ENCODE results near the gene CD53.

CD53 gene

DNA sequence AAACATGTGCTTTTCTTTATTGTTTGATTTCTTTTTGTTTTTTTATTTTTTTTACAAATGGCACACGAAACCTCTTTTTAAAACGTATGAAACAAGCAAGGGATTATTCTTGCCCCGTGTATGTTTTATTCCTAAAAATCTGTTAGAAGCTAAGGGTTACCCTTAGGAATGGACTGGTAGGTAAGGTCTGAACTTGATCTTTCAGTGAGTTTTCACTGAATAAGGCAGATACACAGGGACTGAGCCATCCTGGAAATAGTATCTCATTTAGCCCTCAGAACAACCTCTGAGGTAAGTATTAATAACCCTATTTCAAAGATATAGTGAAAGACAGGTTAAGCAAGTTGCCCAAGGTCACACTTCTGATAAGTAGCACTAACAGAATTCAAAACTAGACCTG, 6.0 kb downstream of the CD53 start:
- H3K9me3 ChIP-seq (ENCODE audit: control insufficient read depth, low read length), result no peaks in the 10 kb centered on the region
- no peak overlapping the region for H2AK5ac ChIP-seq (ENCODE audit: low read length, severe bottlenecking)
- H3K18ac ChIP-seq (ENCODE audit: low read depth in 1 of 2, low read length in 2 of 2), result no peak overlapping the region
- no peak overlapping the region for H2BK12ac ChIP-seq (ENCODE audit: low read length in 2 of 2)
- no peak overlapping the region for H3K27ac ChIP-seq (ENCODE audit: low read length, poor library complexity, severe bottlenecking)
- H2BK15ac ChIP-seq (ENCODE audit: low read depth, poor library complexity, severe bottlenecking), result no peak overlapping the region
- no peak overlapping the region for H3K23ac ChIP-seq (ENCODE audit: low read length in 2 of 2)
- H3K14ac ChIP-seq (ENCODE audit: low read length in 2 of 2), result no peak overlapping the region
- no peak overlapping the region for H2BK5ac ChIP-seq (ENCODE audit: low read depth, low read length, poor library complexity, severe bottlenecking)
- no peaks in the 10 kb centered on the region for H3K36me3 ChIP-seq (ENCODE audit: control insufficient read depth in 1 of 2, insufficient read depth in 2 of 2, low read depth in 1 of 2, low read length in 2 of 2)
- H2AFZ ChIP-seq (ENCODE audit: low read depth, low read length), result no peak overlapping the region
- H2BK120ac ChIP-seq (ENCODE audit: low read depth, low read length), result no peak overlapping the region
- H3K9ac ChIP-seq (ENCODE audit: low read length), result no peak overlapping the region
- H3K4ac ChIP-seq (ENCODE audit: low read depth in 1 of 2, low read length in 2 of 2), result no peak overlapping the region
- H3K4me1 ChIP-seq (ENCODE audit: control insufficient read depth, insufficient read depth, low read depth, low read length), result no peaks in the 10 kb centered on the region
- WGBS, result 85% methylated on average over 3 of the region's 3 CpGs
- no peak overlapping the region for H3K4me2 ChIP-seq (ENCODE audit: low read length, poor library complexity, severe bottlenecking)
- no peaks in the 10 kb centered on the region for H3K27me3 ChIP-seq (ENCODE audit: control insufficient read depth in 1 of 2, insufficient read depth in 1 of 2, low read length in 2 of 2)
- no peak overlapping the region for H4K91ac ChIP-seq (ENCODE audit: low read length)
- no peak overlapping the region for H3K4me3 ChIP-seq (ENCODE audit: insufficient read depth in 1 of 2, low read depth in 1 of 2, low read length in 2 of 2)
- no peak for DNase-seq
- no peak overlapping the region for H4K8ac ChIP-seq (ENCODE audit: low read length)
- no peaks in the 10 kb centered on the region for H3K79me1 ChIP-seq (replicated peaks; ENCODE audit: low read length, poor library complexity, severe bottlenecking)

DNA sequence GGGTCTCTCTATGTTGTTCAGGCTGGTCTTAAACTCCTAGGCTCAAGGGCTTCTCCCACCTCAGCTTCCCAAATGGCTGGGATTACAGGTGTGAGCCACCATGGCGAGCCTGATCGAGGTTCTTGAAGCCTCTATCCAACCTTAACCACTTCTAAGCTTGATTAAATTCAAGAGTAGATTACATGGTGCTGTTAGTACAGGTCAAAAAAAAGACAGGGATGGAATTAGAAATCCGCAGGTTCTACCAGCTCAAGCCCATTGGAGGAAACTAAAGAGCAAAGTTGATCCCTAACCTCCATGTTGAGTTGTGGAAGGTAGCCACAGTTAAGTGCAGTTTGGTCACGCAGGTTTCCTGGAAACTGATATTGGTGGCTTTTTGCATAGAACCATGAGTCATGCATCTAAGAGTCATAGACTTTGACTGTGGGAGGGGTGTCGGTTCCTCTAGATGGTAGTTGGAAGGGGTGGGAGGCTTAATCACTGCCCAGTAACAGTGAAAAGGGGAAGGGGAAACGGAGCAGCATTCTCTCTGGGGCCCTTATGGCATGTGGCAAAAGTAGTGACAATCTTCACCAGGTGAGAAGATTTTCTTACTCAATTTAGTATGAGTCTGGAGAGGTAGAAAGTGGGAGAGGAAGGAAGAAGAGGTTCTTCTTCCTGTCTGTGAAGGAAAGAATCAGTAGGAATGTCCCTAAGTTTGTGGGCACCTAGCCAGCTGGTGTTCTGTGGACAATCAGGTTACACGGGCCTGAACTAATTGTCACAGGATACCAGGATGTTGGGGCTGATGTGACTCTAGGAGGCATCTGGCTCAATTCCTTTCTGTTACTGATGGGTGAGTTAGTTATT, 7.0 kb downstream of the CD53 start:
- Histone ChIP-seq H3K27ac (ENCODE audit: low read length, poor library complexity, severe bottlenecking) (no peak overlapping the region), H2AFZ (ENCODE audit: low read depth, low read length) (no peak overlapping the region), H3K79me1 (replicated peaks; ENCODE audit: low read length, poor library complexity, severe bottlenecking) (no peaks in the 10 kb centered on the region), H4K8ac (ENCODE audit: low read length) (no peak overlapping the region), H3K18ac (ENCODE audit: low read depth in 1 of 2, low read length in 2 of 2) (no peak overlapping the region), H3K4me1 (ENCODE audit: control insufficient read depth, insufficient read depth, low read depth, low read length) (no peaks in the 10 kb centered on the region), H4K91ac (ENCODE audit: low read length) (no peak overlapping the region), H2BK15ac (ENCODE audit: low read depth, poor library complexity, severe bottlenecking) (no peak overlapping the region), H3K9ac (ENCODE audit: low read length) (no peak overlapping the region), H2BK120ac (ENCODE audit: low read depth, low read length) (no peak overlapping the region), H2BK12ac (ENCODE audit: low read length in 2 of 2) (no peak overlapping the region), H3K27me3 (ENCODE audit: control insufficient read depth in 1 of 2, insufficient read depth in 1 of 2, low read length in 2 of 2) (no peaks in the 10 kb centered on the region), H3K9me3 (ENCODE audit: control insufficient read depth, low read length) (no peaks in the 10 kb centered on the region), H3K4ac (ENCODE audit: low read depth in 1 of 2, low read length in 2 of 2) (no peak overlapping the region), H3K14ac (ENCODE audit: low read length in 2 of 2) (no peak overlapping the region), H3K4me3 (ENCODE audit: insufficient read depth in 1 of 2, low read depth in 1 of 2, low read length in 2 of 2) (no peak overlapping the region), H3K4me2 (ENCODE audit: low read length, poor library complexity, severe bottlenecking) (no peak overlapping the region), H3K23ac (ENCODE audit: low read length in 2 of 2) (no peak overlapping the region), H3K36me3 (ENCODE audit: control insufficient read depth in 1 of 2, insufficient read depth in 2 of 2, low read depth in 1 of 2, low read length in 2 of 2) (no peaks in the 10 kb centered on the region), H2BK5ac (ENCODE audit: low read depth, low read length, poor library complexity, severe bottlenecking) (no peak overlapping the region), H2AK5ac (ENCODE audit: low read length, severe bottlenecking) (no peak overlapping the region)
- DNase-seq, result no peak
- WGBS, result 32% methylated on average over 5 of the region's 7 CpGs

DNA sequence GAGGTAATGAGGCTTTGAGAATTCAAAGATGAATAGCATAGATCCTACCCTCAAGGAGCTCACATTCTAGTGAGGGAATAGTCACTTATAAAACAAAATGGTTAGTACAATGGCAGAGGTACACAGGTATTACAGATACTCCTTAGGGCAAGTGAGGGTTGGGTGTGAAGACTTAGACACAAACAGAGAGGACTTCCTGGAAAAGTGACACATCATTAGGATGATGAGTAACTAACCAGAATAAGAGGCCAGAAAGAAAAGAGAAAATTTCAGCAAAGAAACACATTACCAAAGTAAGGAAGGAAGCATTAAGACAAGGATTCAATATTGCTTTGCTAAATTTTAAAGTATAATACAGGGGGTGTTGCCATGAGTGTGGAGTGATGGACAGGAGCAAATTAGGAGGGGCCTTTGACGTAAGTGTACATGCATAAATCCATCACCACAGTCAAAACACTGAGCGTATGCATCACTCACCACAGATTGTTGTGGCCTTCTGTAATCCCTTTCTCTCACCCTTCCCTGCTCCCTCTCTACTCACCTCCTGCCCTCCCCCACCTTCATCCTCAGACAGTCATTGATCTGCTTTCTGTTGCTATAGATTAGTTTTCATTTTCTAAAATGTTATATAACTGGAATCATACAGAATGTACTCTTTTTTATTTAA, 7.9 kb downstream of the CD53 start:
- WGBS, result 61% methylated on average over 2 of the region's 2 CpGs
- DNase-seq, result no peak

DNA sequence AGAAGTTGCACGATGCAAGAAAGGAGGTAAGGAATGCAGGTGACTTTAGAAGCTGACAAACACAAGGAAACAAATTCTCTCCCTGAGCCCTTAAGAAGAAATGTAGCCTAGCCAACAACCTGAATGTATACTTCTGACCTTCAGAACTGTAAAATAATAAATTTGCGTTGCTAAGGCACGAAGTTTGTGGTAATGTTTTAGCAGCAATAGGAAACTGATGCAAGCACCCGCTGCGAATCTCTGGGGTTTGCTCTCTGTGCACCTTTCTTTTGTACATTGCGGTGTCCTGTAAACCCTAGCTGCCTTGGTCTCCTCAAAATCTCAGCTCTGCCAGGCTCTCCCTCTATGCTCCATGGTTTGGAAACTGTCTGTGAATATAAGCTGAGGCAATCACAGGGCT, 15.1 kb downstream of the CD53 start:
- no peak overlapping the region for H4K8ac ChIP-seq (ENCODE audit: low read length)
- 79% methylated on average over 5 of the region's 6 CpGs for WGBS
- H2BK15ac ChIP-seq (ENCODE audit: low read depth, poor library complexity, severe bottlenecking), result no peak overlapping the region
- H2AFZ ChIP-seq (ENCODE audit: low read depth, low read length), result no peak overlapping the region
- no peaks in the 10 kb centered on the region for H3K4me1 ChIP-seq (ENCODE audit: control insufficient read depth, insufficient read depth, low read depth, low read length)
- H3K9me3 ChIP-seq (ENCODE audit: control insufficient read depth, low read length), result no peaks in the 10 kb centered on the region
- no peak overlapping the region for H4K91ac ChIP-seq (ENCODE audit: low read length)
- no peak overlapping the region for H2BK12ac ChIP-seq (ENCODE audit: low read length in 2 of 2)
- DNase-seq, result no peak
- no peak overlapping the region for H3K4me2 ChIP-seq (ENCODE audit: low read length, poor library complexity, severe bottlenecking)
- no peaks in the 10 kb centered on the region for H3K36me3 ChIP-seq (ENCODE audit: control insufficient read depth in 1 of 2, insufficient read depth in 2 of 2, low read depth in 1 of 2, low read length in 2 of 2)
- no peak overlapping the region for H2BK5ac ChIP-seq (ENCODE audit: low read depth, low read length, poor library complexity, severe bottlenecking)
- no peak overlapping the region for H3K4ac ChIP-seq (ENCODE audit: low read depth in 1 of 2, low read length in 2 of 2)
- no peak overlapping the region for H3K27ac ChIP-seq (ENCODE audit: low read length, poor library complexity, severe bottlenecking)
- no peak overlapping the region for H3K4me3 ChIP-seq (ENCODE audit: insufficient read depth in 1 of 2, low read depth in 1 of 2, low read length in 2 of 2)
- H2AK5ac ChIP-seq (ENCODE audit: low read length, severe bottlenecking), result no peak overlapping the region
- H3K27me3 ChIP-seq (ENCODE audit: control insufficient read depth in 1 of 2, insufficient read depth in 1 of 2, low read length in 2 of 2), result no peaks in the 10 kb centered on the region
- H3K18ac ChIP-seq (ENCODE audit: low read depth in 1 of 2, low read length in 2 of 2), result no peak overlapping the region
- H3K23ac ChIP-seq (ENCODE audit: low read length in 2 of 2), result no peak overlapping the region
- H3K9ac ChIP-seq (ENCODE audit: low read length), result no peak overlapping the region
- no peaks in the 10 kb centered on the region for H3K79me1 ChIP-seq (replicated peaks; ENCODE audit: low read length, poor library complexity, severe bottlenecking)
- no peak overlapping the region for H2BK120ac ChIP-seq (ENCODE audit: low read depth, low read length)
- H3K14ac ChIP-seq (ENCODE audit: low read length in 2 of 2), result no peak overlapping the region

More for the DNA sequence above, 7.9 kb downstream of the CD53 start:
- H2BK120ac ChIP-seq (ENCODE audit: low read depth, low read length), result no peak overlapping the region
- H3K9ac ChIP-seq (ENCODE audit: low read length), result no peak overlapping the region
- H3K36me3 ChIP-seq (ENCODE audit: control insufficient read depth in 1 of 2, insufficient read depth in 2 of 2, low read depth in 1 of 2, low read length in 2 of 2), result no peaks in the 10 kb centered on the region
- H3K4me1 ChIP-seq (ENCODE audit: control insufficient read depth, insufficient read depth, low read depth, low read length), result no peaks in the 10 kb centered on the region
- no peaks in the 10 kb centered on the region for H3K9me3 ChIP-seq (ENCODE audit: control insufficient read depth, low read length)
- no peaks in the 10 kb centered on the region for H3K27me3 ChIP-seq (ENCODE audit: control insufficient read depth in 1 of 2, insufficient read depth in 1 of 2, low read length in 2 of 2)
- H3K27ac ChIP-seq (ENCODE audit: low read length, poor library complexity, severe bottlenecking), result no peak overlapping the region
- H2AK5ac ChIP-seq (ENCODE audit: low read length, severe bottlenecking), result no peak overlapping the region
- no peak overlapping the region for H3K23ac ChIP-seq (ENCODE audit: low read length in 2 of 2)
- no peak overlapping the region for H3K4ac ChIP-seq (ENCODE audit: low read depth in 1 of 2, low read length in 2 of 2)
- H3K4me3 ChIP-seq (ENCODE audit: insufficient read depth in 1 of 2, low read depth in 1 of 2, low read length in 2 of 2), result no peak overlapping the region
- H4K8ac ChIP-seq (ENCODE audit: low read length), result no peak overlapping the region
- H2AFZ ChIP-seq (ENCODE audit: low read depth, low read length), result no peak overlapping the region
- no peak overlapping the region for H2BK15ac ChIP-seq (ENCODE audit: low read depth, poor library complexity, severe bottlenecking)
- H2BK5ac ChIP-seq (ENCODE audit: low read depth, low read length, poor library complexity, severe bottlenecking), result no peak overlapping the region
- no peak overlapping the region for H3K14ac ChIP-seq (ENCODE audit: low read length in 2 of 2)
- H2BK12ac ChIP-seq (ENCODE audit: low read length in 2 of 2), result no peak overlapping the region
- H3K18ac ChIP-seq (ENCODE audit: low read depth in 1 of 2, low read length in 2 of 2), result no peak overlapping the region
- H3K79me1 ChIP-seq (replicated peaks; ENCODE audit: low read length, poor library complexity, severe bottlenecking), result no peaks in the 10 kb centered on the region
- no peak overlapping the region for H3K4me2 ChIP-seq (ENCODE audit: low read length, poor library complexity, severe bottlenecking)
- H4K91ac ChIP-seq (ENCODE audit: low read length), result no peak overlapping the region
